GM12875 (cell line): ENCODE measurements around the gene MS4A15.

Experiments used
- H3K4me3 ChIP-seq: one replicate; pipeline ENCODE4 v1.5.1; 2011; ENCODE audit warnings: low read depth, low read length, control low read depth
- TF ChIP-seq, protein P1 (sequence below): IDR thresholded peaks from 2 replicates; pipeline ENCODE4 v1.5.1; 2011; ENCODE audit warnings: low read depth, mild to moderate bottlenecking, control low read depth, inconsistent platforms, low read length, moderate library complexity, borderline replicate concordance; ENCODE audit not compliant: insufficient read depth

The MS4A15 gene

DNA sequence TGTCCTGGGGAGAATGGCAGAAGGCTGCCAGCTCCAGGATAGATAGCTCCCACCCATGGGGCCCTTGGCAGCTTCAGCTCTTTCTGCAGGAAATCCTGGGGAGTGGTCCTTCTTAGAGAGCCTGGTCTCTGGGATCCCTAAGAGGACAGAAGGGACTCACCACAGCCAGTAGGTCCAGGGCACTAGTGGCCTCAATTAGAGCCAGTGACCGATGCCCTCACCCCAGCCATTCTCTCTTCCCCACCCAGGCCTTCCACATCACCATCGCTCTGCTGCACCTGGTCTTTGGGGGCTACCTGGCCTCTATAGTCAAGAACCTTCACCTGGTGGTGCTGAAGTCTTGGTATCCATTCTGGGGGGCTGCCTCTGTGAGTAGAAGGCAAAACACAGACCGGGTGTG, 34.1 kb downstream of the MS4A15 start:
- TF ChIP-seq, protein P1, sequence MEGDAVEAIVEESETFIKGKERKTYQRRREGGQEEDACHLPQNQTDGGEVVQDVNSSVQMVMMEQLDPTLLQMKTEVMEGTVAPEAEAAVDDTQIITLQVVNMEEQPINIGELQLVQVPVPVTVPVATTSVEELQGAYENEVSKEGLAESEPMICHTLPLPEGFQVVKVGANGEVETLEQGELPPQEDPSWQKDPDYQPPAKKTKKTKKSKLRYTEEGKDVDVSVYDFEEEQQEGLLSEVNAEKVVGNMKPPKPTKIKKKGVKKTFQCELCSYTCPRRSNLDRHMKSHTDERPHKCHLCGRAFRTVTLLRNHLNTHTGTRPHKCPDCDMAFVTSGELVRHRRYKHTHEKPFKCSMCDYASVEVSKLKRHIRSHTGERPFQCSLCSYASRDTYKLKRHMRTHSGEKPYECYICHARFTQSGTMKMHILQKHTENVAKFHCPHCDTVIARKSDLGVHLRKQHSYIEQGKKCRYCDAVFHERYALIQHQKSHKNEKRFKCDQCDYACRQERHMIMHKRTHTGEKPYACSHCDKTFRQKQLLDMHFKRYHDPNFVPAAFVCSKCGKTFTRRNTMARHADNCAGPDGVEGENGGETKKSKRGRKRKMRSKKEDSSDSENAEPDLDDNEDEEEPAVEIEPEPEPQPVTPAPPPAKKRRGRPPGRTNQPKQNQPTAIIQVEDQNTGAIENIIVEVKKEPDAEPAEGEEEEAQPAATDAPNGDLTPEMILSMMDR = no peak
- H3K4me3 ChIP-seq = no peak overlapping the region

DNA sequence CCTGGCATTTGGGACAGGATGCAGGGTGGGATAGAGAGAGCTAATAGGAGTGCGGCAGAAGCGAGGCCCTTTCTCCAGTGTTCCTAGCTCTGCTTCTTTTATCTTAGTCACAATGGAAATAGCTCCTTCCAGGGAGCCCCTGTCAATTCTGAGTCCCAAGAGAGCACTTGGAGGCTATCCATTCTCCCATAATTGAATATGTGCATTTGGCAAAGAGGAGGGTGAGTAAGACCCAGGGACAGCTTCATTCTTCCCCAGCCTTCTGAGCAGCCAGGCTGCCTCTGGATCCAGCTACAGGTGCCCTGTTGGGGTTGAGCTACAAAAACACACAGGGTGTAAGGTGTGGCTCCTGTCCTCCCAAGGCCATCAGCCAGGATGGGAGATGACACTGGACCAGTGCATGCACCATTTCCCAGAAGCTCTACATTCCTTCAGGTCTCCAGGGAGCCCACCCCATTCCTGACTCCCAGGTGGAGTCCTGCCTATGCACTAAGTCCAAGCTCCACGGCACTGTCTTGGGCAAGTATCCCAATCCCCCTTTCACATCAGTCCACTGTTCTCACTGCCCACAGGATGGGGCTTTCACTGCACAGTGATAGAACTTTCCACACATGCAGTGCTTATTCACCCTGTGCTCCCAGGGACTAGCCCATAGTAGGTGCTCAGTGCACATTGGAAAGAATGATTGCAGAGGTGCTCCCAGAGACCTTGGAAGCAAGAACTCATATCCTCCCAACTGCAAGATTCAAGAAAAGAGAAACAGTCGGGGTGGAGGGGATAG, 34.7 kb downstream of the MS4A15 start:
- TF ChIP-seq, protein P1 = no peak

DNA sequence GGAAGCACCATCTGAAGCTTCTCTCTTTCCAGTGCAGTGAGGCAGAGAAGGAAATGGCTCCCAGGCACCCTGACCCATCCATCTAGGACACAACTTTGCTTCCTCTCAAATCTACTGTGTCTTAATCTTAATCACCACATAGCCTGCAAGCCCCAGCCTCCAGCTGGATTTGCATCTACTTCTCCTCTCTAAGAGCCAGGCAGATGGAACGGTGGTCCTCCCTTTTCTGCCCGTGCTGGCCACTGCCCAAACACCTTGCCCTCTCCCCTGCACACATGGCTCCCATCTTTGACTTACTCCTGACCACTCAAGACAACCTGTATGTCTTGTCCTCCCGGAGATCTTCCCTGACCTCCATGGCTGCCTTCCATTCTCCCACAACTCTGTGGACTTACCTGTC, 35.9 kb downstream of the MS4A15 start:
- TF ChIP-seq, protein P1 = no peak
- no peak overlapping the region for H3K4me3 ChIP-seq

More for the DNA sequence above, 34.7 kb downstream of the MS4A15 start:
- no peak overlapping the region for H3K4me3 ChIP-seq

DNA sequence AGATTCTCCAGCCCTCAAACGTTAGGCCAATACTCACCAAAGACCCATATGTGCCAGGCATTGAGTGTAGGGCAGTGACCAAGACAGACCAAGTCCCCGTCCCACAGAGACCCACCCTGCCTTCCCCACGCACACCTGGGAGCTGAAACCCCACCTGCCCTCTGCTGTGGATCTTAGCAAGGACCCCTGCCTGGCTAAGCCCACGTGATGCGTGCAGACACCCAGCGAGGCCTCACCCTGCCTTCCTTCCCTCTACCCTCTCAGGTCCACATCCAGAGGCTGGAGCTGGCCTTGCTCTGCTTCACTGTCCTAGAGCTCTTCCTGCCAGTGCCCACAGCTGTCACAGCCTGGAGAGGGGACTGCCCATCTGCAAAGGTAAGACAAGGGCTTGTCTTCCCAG, 38.6 kb downstream of the MS4A15 start:
- TF ChIP-seq, protein P1 = no peak
- H3K4me3 ChIP-seq = no peak overlapping the region

DNA sequence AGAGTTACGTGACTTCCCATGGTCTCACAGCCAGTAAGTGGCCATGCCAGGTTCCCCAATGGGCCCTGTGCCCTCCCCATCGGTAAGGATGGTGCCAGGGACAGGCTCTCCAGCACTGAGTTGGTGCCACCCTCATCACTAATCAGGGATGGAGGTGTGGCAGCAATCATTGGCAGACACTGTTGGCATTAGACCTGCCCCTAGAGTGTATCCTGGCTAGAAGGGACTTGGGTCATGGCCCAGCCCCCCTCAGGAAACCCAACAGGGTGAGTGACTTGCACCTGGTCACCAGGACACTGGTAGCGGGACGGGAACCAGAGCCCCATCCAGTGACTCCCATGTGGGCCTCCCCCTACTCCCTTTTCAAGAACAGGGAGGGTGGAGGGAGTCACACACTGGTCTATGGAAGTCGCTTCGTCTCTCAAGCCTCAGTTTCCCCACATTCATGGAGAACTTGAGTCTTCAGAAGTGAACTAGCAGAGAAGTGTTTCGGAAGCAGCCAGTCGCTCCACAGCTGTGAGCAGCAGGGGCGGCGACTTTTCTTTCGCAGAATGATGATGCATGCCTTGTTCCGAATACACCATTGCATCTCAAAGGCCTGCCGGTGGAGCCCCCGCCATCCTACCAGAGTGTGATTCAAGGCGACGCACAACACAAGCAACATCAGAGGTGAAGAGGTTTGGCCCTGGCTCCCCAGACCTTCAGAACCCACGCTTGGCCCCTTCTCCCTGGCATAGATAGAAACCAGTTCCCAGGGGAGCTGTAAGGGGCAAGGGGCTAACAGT, 41.4 kb downstream of the MS4A15 start:
- TF ChIP-seq, protein P1 = no peak
- H3K4me3 ChIP-seq = no peak overlapping the region

DNA sequence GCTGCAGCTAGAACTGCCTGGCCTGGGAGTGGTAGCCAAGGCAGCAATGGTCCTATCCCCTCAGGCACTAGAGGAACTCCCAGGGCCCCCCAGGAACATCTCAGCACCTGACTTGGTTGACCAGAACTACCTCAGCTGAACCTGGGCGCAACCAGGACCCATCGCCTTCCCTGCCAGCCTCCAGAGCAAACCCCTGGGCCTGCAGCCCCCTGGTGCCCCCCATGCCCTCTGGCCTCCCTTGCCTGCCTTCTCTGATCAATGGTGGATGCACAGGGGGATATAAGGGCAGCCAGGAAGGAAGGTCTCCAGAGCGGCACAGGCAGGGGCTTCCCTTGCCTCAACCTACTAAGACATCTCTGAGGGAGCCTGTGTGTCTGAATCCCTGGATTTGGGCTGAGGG, 42.0 kb downstream of the MS4A15 start:
- TF ChIP-seq, protein P1 = no peak

More for the DNA sequence above, 42.0 kb downstream of the MS4A15 start:
- H3K4me3 ChIP-seq = no peak overlapping the region
